ENCODE results near the gene RASSF6. TPM values are rescaled to one million over a fixed set of nuclear protein-coding genes. Genes with fewer than 3 reads are reported as not detected.
A peak's percentile ranks its signal among the peaks of the same experiment; 100 is the strongest.
"Not testable (repeated sequence)": the region's sequence is repeated elsewhere in the genome, so short reads cannot be mapped to it uniquely, and the experiment has no call there.

RASSF6 gene
- total RNA-seq, 1 donor from 2014 or later = not detected

- DNase-seq (ENCODE audit: extremely low spot score, unreplicated experiment) = no peak
- Mint-ChIP-seq H3K27ac (ENCODE audit: unreplicated experiment) (no peak overlapping the region), H3K36me3 (ENCODE audit: unreplicated experiment) (no peaks in the 10 kb centered on the region), H3K9me3 (ENCODE audit: unreplicated experiment) (no peaks in the 10 kb centered on the region), H3K4me3 (ENCODE audit: unreplicated experiment) (no peak overlapping the region), H3K27me3 (ENCODE audit: unreplicated experiment) (no peaks in the 10 kb centered on the region), H3K4me1 (ENCODE audit: unreplicated experiment) (peaks cover 7% of the 10 kb centered on the region)
- TF ChIP-seq CTCF (IDR thresholded peaks at IDR 0.05) = peak; percentile 63
Measured at GRCh38 chr4:73653695-73654106, 33.5 kb upstream of the RASSF6 start.

- Mint-ChIP-seq H3K9me3 (ENCODE audit: unreplicated experiment) (peaks cover 2% of the 10 kb centered on the region), H3K4me1 (ENCODE audit: unreplicated experiment) (peaks cover 7% of the 10 kb centered on the region), H3K4me3 (ENCODE audit: unreplicated experiment) (no peak overlapping the region), H3K27me3 (ENCODE audit: unreplicated experiment) (peaks cover 12% of the 10 kb centered on the region), H3K27ac (ENCODE audit: unreplicated experiment) (no peak overlapping the region), H3K36me3 (ENCODE audit: unreplicated experiment) (peaks cover 3% of the 10 kb centered on the region)
- no peak for TF ChIP-seq CTCF (IDR thresholded peaks at IDR 0.05)
- no peak for DNase-seq (ENCODE audit: extremely low spot score, unreplicated experiment)
Measured at GRCh38 chr4:73650250-73650649, 30.0 kb upstream of the RASSF6 start.

GRCh38 chr4:73648478-73648877 is 28.2 kb upstream of the RASSF6 start:
- Mint-ChIP-seq H3K27ac (ENCODE audit: unreplicated experiment) (no peak overlapping the region), H3K4me3 (ENCODE audit: unreplicated experiment) (no peak overlapping the region), H3K9me3 (ENCODE audit: unreplicated experiment) (peaks cover 6% of the 10 kb centered on the region), H3K4me1 (ENCODE audit: unreplicated experiment) (no peaks in the 10 kb centered on the region), H3K36me3 (ENCODE audit: unreplicated experiment) (peaks cover 7% of the 10 kb centered on the region), H3K27me3 (ENCODE audit: unreplicated experiment) (peaks cover 27% of the 10 kb centered on the region)
- TF ChIP-seq CTCF (IDR thresholded peaks at IDR 0.05) = no peak
- DNase-seq (ENCODE audit: extremely low spot score, unreplicated experiment) = no peak

- DNase-seq (ENCODE audit: extremely low spot score, unreplicated experiment) = no peak
- H3K4me3 Mint-ChIP-seq (ENCODE audit: unreplicated experiment) = no peak overlapping the region
- H3K27ac Mint-ChIP-seq (ENCODE audit: unreplicated experiment) = no peak overlapping the region
- no peaks in the 10 kb centered on the region for H3K4me1 Mint-ChIP-seq (ENCODE audit: unreplicated experiment)
- TF ChIP-seq CTCF (IDR thresholded peaks at IDR 0.05) = no peak
- H3K36me3 Mint-ChIP-seq (ENCODE audit: unreplicated experiment) = peaks cover 8% of the 10 kb centered on the region
- peaks cover 6% of the 10 kb centered on the region for H3K9me3 Mint-ChIP-seq (ENCODE audit: unreplicated experiment)
- H3K27me3 Mint-ChIP-seq (ENCODE audit: unreplicated experiment) = peaks cover 45% of the 10 kb centered on the region
Measured at GRCh38 chr4:73646117-73646516, 25.9 kb upstream of the RASSF6 start.

GRCh38 chr4:73631565-73632226 is 11.5 kb upstream of the RASSF6 start:
- H3K27me3 Mint-ChIP-seq (ENCODE audit: unreplicated experiment) = peaks cover 90% of the 10 kb centered on the region
- no peak overlapping the region for H3K27ac Mint-ChIP-seq (ENCODE audit: unreplicated experiment)
- no peak overlapping the region for H3K4me3 Mint-ChIP-seq (ENCODE audit: unreplicated experiment)
- no peaks in the 10 kb centered on the region for H3K36me3 Mint-ChIP-seq (ENCODE audit: unreplicated experiment)
- TF ChIP-seq CTCF (IDR thresholded peaks at IDR 0.05) = no peak
- H3K9me3 Mint-ChIP-seq (ENCODE audit: unreplicated experiment) = no peaks in the 10 kb centered on the region
- no peaks in the 10 kb centered on the region for H3K4me1 Mint-ChIP-seq (ENCODE audit: unreplicated experiment)
- DNase-seq (ENCODE audit: extremely low spot score, unreplicated experiment) = no peak

- DNase-seq (ENCODE audit: extremely low spot score, unreplicated experiment); H3K36me3 Mint-ChIP-seq (ENCODE audit: unreplicated experiment); H3K27ac Mint-ChIP-seq (ENCODE audit: unreplicated experiment); H3K9me3 Mint-ChIP-seq (ENCODE audit: unreplicated experiment); H3K4me3 Mint-ChIP-seq (ENCODE audit: unreplicated experiment); H3K4me1 Mint-ChIP-seq (ENCODE audit: unreplicated experiment): not testable (repeated sequence)
- peaks cover 78% of the 10 kb centered on the region for H3K27me3 Mint-ChIP-seq (ENCODE audit: unreplicated experiment)
Measured at GRCh38 chr4:73628834-73629233, 8.6 kb upstream of the RASSF6 start.

Data from osteocyte (in vitro differentiated cells).